HEK293T (cell line): ENCODE measurements around the gene YWHAB.

Experiments
- CTCF ChIA-PET: fragments of 350-600 bp; formaldehyde crosslinking; extraction: SDS; loops from one replicate; lab custom pipeline; 2021; ENCODE audit warnings: antibody characterized with exemption, inconsistent platforms; lab: Yijun Ruan, JAX
- POLR2A ChIA-PET: fragments of 350-600 bp; formaldehyde crosslinking; extraction: SDS; loops from one replicate; lab custom pipeline; 2020; ENCODE audit warnings: antibody characterized with exemption, inconsistent platforms; lab: Yijun Ruan, JAX
- DNase-seq: peaks from one replicate; pipeline ENCODE4 v3.0.0; 2012; ENCODE audit warnings: mixed read lengths; ENCODE audit errors: extremely low spot score
- ARNT ChIP-seq: fragments of 450-650 bp; IDR thresholded peaks from 2 replicates; pipeline ENCODE4 v1.6.1; 2017; ENCODE audit warnings: mild to moderate bottlenecking
- BHLHE40 ChIP-seq: fragments of 450-650 bp; IDR thresholded peaks from 2 replicates; pipeline ENCODE4 v1.6.1; 2016; ENCODE audit warnings: mild to moderate bottlenecking, moderate library complexity, borderline replicate concordance
- CTBP1 ChIP-seq: fragments of 450-650 bp; IDR thresholded peaks from 2 replicates; pipeline ENCODE4 v1.6.1; 2016; ENCODE audit warnings: borderline replicate concordance
- ELF4 ChIP-seq: fragments of 450-650 bp; IDR thresholded peaks from 2 replicates; pipeline ENCODE4 v1.6.1; 2017; ENCODE audit warnings: antibody characterized with exemption
- FOXA1 ChIP-seq: fragments of 450-650 bp; IDR thresholded peaks from 2 replicates; pipeline ENCODE4 v1.6.1; 2016; ENCODE audit warnings: mild to moderate bottlenecking
- FOXK2 ChIP-seq: fragments of 450-650 bp; IDR thresholded peaks from 2 replicates; pipeline ENCODE4 v1.6.1; 2016; ENCODE audit warnings: mild to moderate bottlenecking
- FOXM1 ChIP-seq: fragments of 450-650 bp; IDR thresholded peaks from 2 replicates; pipeline ENCODE4 v1.6.1; 2017; ENCODE audit warnings: mild to moderate bottlenecking, borderline replicate concordance
- HDGF ChIP-seq: fragments of 450-650 bp; IDR thresholded peaks from 2 replicates; pipeline ENCODE4 v1.6.1; 2017; ENCODE audit warnings: antibody characterized with exemption, borderline replicate concordance
- L3MBTL2 ChIP-seq: fragments of 450-650 bp; conservative IDR thresholded peaks from 2 replicates; pipeline ENCODE4 v1.6.1; 2016; ENCODE audit warnings: mild to moderate bottlenecking
- LEF1 ChIP-seq: fragments of 450-650 bp; IDR thresholded peaks from 2 replicates; pipeline ENCODE4 v1.6.1; 2017; ENCODE audit warnings: mild to moderate bottlenecking, borderline replicate concordance
- NFRKB ChIP-seq: fragments of 450-650 bp; IDR thresholded peaks from 2 replicates; pipeline ENCODE4 v1.6.1; 2016; ENCODE audit warnings: mild to moderate bottlenecking, moderate library complexity
- SP1 ChIP-seq: fragments of 450-650 bp; IDR thresholded peaks from 2 replicates; pipeline ENCODE4 v1.6.1; 2017
- SUZ12 ChIP-seq: fragments of 450-650 bp; IDR thresholded peaks from 2 replicates; pipeline ENCODE4 v1.6.1; 2016; ENCODE audit warnings: mild to moderate bottlenecking
- TARDBP ChIP-seq: fragments of 450-650 bp; IDR thresholded peaks from 2 replicates; pipeline ENCODE4 v1.6.1; 2016
- ZNF384 ChIP-seq: fragments of 450-650 bp; IDR thresholded peaks from 2 replicates; pipeline ENCODE4 v1.6.1; 2016
- TF ChIP-seq, protein P1 (sequence below): fragments of 450-650 bp; IDR thresholded peaks from 2 replicates; pipeline ENCODE4 v1.6.1; 2016

The YWHAB gene

DNA sequence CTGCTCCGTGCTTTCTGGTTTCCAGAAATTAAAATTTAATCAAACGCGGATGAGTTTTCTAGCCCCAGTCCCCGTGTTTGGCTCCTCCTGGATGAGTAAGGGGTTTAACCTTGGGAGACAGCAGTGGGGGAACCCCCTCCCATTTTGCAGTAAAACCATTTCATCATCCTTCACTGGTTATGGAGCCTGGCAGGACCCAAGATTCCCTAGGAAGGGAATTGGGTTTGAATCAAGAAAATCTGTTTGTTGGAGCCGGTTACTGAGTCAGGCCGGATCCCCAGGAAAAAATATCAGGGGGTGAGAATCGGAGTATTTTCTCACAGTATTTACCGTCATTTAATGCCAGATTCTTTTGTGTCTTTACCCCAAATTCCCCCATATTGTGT is 754 bp downstream of the YWHAB start:
- DNase-seq, result no peak
- ChIA-PET CTCF (no interaction called here), POLR2A (no interaction called here)
- no peak for TF ChIP-seq FOXM1
- no peak for TF ChIP-seq HDGF
- no peak for TF ChIP-seq ELF4

DNA sequence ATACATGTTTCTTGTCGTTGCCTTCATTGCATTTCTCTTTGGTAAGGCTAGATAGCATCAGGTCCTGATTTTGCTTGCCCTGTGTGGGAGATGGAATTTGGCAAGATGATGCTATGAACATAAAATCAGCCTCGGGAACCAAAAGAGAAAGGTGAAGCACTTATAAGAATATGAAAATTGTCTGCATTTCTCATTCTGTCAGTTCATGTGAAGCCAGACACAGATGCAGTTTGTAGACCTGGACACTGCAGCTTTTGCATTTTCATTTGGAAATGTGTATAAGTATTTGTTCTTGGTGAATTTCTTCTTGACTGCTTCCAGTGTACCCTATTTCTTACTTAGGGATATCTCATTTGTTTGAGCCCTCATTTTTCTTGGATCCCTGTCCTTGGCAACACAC is 1.3 kb downstream of the YWHAB start:
- POLR2A ChIA-PET, result no interaction called here
- TF ChIP-seq BHLHE40, result no peak
- no peak for TF ChIP-seq FOXK2
- no peak for TF ChIP-seq SUZ12
- no peak for TF ChIP-seq HDGF
- TF ChIP-seq TARDBP, result no peak
- no peak for TF ChIP-seq ZNF384
- TF ChIP-seq ARNT, result no peak
- no peak for TF ChIP-seq CTBP1
- no peak for TF ChIP-seq LEF1
- no peak for TF ChIP-seq NFRKB
- TF ChIP-seq SP1, result no peak
- TF ChIP-seq, protein P1, sequence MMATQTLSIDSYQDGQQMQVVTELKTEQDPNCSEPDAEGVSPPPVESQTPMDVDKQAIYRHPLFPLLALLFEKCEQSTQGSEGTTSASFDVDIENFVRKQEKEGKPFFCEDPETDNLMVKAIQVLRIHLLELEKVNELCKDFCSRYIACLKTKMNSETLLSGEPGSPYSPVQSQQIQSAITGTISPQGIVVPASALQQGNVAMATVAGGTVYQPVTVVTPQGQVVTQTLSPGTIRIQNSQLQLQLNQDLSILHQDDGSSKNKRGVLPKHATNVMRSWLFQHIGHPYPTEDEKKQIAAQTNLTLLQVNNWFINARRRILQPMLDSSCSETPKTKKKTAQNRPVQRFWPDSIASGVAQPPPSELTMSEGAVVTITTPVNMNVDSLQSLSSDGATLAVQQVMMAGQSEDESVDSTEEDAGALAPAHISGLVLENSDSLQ, result no peak
- no peak for TF ChIP-seq FOXM1
- no peak for TF ChIP-seq ELF4
- TF ChIP-seq L3MBTL2, result no peak
- TF ChIP-seq FOXA1, result no peak
- DNase-seq, result no peak
- CTCF ChIA-PET, result no interaction called here

DNA sequence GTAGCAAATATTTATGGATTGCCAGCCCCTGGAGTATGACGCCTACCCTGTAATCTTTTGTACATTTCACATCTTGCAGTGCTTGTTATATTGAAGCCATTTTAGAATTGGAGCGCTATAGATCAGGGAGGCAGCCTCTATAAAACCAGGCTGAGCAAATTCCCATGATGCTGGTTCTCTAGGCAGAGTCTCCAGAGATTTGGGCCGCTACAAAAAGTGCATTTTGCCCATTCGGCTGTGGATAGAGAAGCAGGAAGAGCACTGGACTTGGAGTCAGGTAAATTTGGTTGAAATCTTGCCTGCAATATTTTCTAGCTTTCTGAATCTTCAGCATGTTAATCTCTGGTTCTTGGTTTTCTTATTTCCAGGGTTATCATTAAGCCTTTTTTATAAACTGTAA is 2.0 kb downstream of the YWHAB start:
- no peak for DNase-seq
- ChIA-PET CTCF (interaction anchor here (1.0 kb wide), 1 partner anchor 20 kb away, joined by 3 read pairs; no protein-coding TSS in a partner anchor), POLR2A (interaction anchor here (1.3 kb wide), 1 partner anchor 20 kb away, joined by 3 read pairs; no protein-coding TSS in a partner anchor)
- TF ChIP-seq FOXA1, result no peak
- TF ChIP-seq LEF1, result no peak
- TF ChIP-seq NFRKB, result no peak
- TF ChIP-seq, protein P1, result no peak
- TF ChIP-seq ELF4, result no peak
- TF ChIP-seq BHLHE40, result no peak

- CTCF ChIA-PET, result interaction anchor here (0.6 to 1.0 kb wide), 5 partner anchors 10 to 412 kb away, joined by 3 to 5 read pairs (median 3); no protein-coding TSS in a partner anchor
- TF ChIP-seq SP1 (no peak), ELF4 (no peak), SUZ12 (no peak), FOXM1 (no peak), ARNT (no peak), BHLHE40 (no peak), L3MBTL2 (no peak), CTBP1 (no peak), NFRKB (no peak), HDGF (no peak), FOXK2 (no peak), ZNF384 (no peak), TARDBP (no peak), FOXA1 (no peak), LEF1 (no peak)
- TF ChIP-seq, protein P1, result no peak
- POLR2A ChIA-PET, result interaction anchor here (1.3 kb wide), 1 partner anchor 19 kb away, joined by 3 read pairs; no protein-coding TSS in a partner anchor
- no peak for DNase-seq
Observed at GRCh38 chr20:44888226-44889103, 3.0 kb downstream of the YWHAB start.

- ChIA-PET CTCF (interaction anchor here (1.0 to 1.2 kb wide), 2 partner anchors 19 to 145 kb away, joined by 3 to 4 read pairs; no protein-coding TSS in a partner anchor), POLR2A (no interaction called here)
- no peak for TF ChIP-seq ARNT
- TF ChIP-seq SP1, result no peak
- no peak for TF ChIP-seq TARDBP
- no peak for TF ChIP-seq CTBP1
- TF ChIP-seq BHLHE40, result no peak
- TF ChIP-seq SUZ12, result no peak
- TF ChIP-seq, protein P1, result no peak
- TF ChIP-seq NFRKB, result no peak
- no peak for TF ChIP-seq FOXK2
- TF ChIP-seq ZNF384, result no peak
- TF ChIP-seq ELF4, result no peak
- no peak for TF ChIP-seq LEF1
- no peak for TF ChIP-seq FOXA1
- TF ChIP-seq FOXM1, result no peak
- no peak for TF ChIP-seq HDGF
- TF ChIP-seq L3MBTL2, result no peak
- DNase-seq, result no peak
Observed at GRCh38 chr20:44891826-44892225, 6.3 kb downstream of the YWHAB start.

- no peak for TF ChIP-seq ZNF384
- TF ChIP-seq FOXM1, result no peak
- TF ChIP-seq HDGF, result no peak
- no peak for TF ChIP-seq SUZ12
- TF ChIP-seq FOXK2, result no peak
- TF ChIP-seq L3MBTL2, result no peak
- TF ChIP-seq BHLHE40, result no peak
- TF ChIP-seq CTBP1, result no peak
- no peak for TF ChIP-seq ARNT
- no peak for TF ChIP-seq ELF4
- TF ChIP-seq LEF1, result no peak
- TF ChIP-seq, protein P1, result no peak
- TF ChIP-seq SP1, result no peak
- no peak for TF ChIP-seq NFRKB
- TF ChIP-seq FOXA1, result no peak
- no peak for TF ChIP-seq TARDBP
- CTCF ChIA-PET, result no interaction called here
- no peak for DNase-seq
- POLR2A ChIA-PET, result no interaction called here
Observed at GRCh38 chr20:44894959-44895358, 9.5 kb downstream of the YWHAB start.
